AG04450 (cell line): ENCODE results near the gene NAIF1. TPM values are rescaled to one million over a fixed set of nuclear protein-coding genes. Genes with fewer than 3 reads are reported as not detected.

ENCODE experiments used
- CTCF ChIA-PET: fragments of 300-600, 350-600 bp; formaldehyde crosslinking; extraction: SDS; loops from one replicate; lab custom pipeline; 2022; ENCODE audit warnings: antibody characterized with exemption, inconsistent platforms; lab: Charles Lee
- POLR2A ChIA-PET: fragments of 350-600 bp; formaldehyde crosslinking; extraction: SDS; loops from one replicate; lab custom pipeline; 2021; ENCODE audit warnings: antibody characterized with exemption, inconsistent platforms; lab: Yijun Ruan, JAX
- DNase-seq: peaks from one replicate; pipeline ENCODE4 v3.0.0-alpha.2; 2011; ENCODE audit warnings: low read depth, low spot score
- H3K27ac ChIP-seq: one replicate; pipeline ENCODE4 v1.5.1; 2012; ENCODE audit warnings: low read depth, low read length, control low read depth
- H3K27me3 ChIP-seq: one replicate; pipeline ENCODE4 v1.6.0; 2012; ENCODE audit warnings: low read length; ENCODE audit not compliant: control insufficient read depth, insufficient read depth
- H3K4me3 ChIP-seq: 2 replicates; pipeline ENCODE4 v1.5.1; 2011; ENCODE audit warnings: mild to moderate bottlenecking, low read depth, low read length, control low read depth
- H3K9me3 ChIP-seq: 2 replicates; pipeline ENCODE4 v1.5.1; 2012; ENCODE audit warnings: low read length; ENCODE audit not compliant: control insufficient read depth, insufficient read depth
- CTCF ChIP-seq: IDR thresholded peaks from 2 replicates; pipeline ENCODE4 v1.5.1; 2011; ENCODE audit warnings: low read depth, low read length, control low read depth, inconsistent platforms
- polyA plus RNA-seq: library from polyadenylated mRNA; depleted of rRNA; stranded (reverse); fragments of >200 nt; gene quantifications from 2 replicates; pipeline ENCODE4 v1.2.3, GENCODE V29; 2011

NAIF1 gene
- polyA plus RNA-seq, 1 experiment, result 7.5 TPM

- Histone ChIP-seq H3K9me3 (peaks cover 2% of the 10 kb centered on the region; the same call in 1 of the 2 replicates), H3K27ac (no peak overlapping the region), H3K27me3 (no peaks in the 10 kb centered on the region), H3K4me3 (no peak overlapping the region)
- TF ChIP-seq CTCF, result no peak
- DNase-seq, result no peak
- POLR2A ChIA-PET, result no interaction called here
- CTCF ChIA-PET, result no interaction called here
Measured at GRCh38 chr9:128061275-128061960, 5.7 kb downstream of the NAIF1 start.

- POLR2A ChIA-PET, result interaction anchor here (0.6 to 1.0 kb wide), 3 partner anchors 11 to 94 kb away, joined by 3 to 7 read pairs (median 3); no protein-coding TSS in a partner anchor
Measured at GRCh38 chr9:128059365-128059983, 7.6 kb downstream of the NAIF1 start.

GRCh38 chr9:128057724-128058409 is 9.3 kb downstream of the NAIF1 start:
- Histone ChIP-seq H3K9me3 (no peaks in the 10 kb centered on the region), H3K27me3 (no peaks in the 10 kb centered on the region), H3K27ac (no peak overlapping the region), H3K4me3 (no peak overlapping the region)
- ChIA-PET CTCF (interaction anchor here (1.0 to 2.1 kb wide), 3 partner anchors 10 to 115 kb away, joined by 3 to 10 read pairs (median 3); partner anchors contain the start of gene NAIF1), POLR2A (no interaction called here)
- DNase-seq, result no peak
- no peak for TF ChIP-seq CTCF

More at GRCh38 chr9:128059365-128059983, 7.6 kb downstream of the NAIF1 start:
- H3K4me3 ChIP-seq, result no peak overlapping the region
- H3K9me3 ChIP-seq, result no peaks in the 10 kb centered on the region; the same call in 1 of the 2 replicates
- DNase-seq, result no peak
- no peak overlapping the region for H3K27ac ChIP-seq
- H3K27me3 ChIP-seq, result no peaks in the 10 kb centered on the region
- CTCF ChIA-PET, result no interaction called here
- TF ChIP-seq CTCF, result no peak

GRCh38 chr9:128056887-128057723 is 10.0 kb downstream of the NAIF1 start:
- Histone ChIP-seq H3K27me3 (no peaks in the 10 kb centered on the region), H3K4me3 (no peak overlapping the region), H3K27ac (no peak overlapping the region), H3K9me3 (no peaks in the 10 kb centered on the region)
- no peak for TF ChIP-seq CTCF
- ChIA-PET POLR2A (interaction anchor here (0.6 kb wide), 1 partner anchor 26 kb away, joined by 4 read pairs; no protein-coding TSS in a partner anchor), CTCF (interaction anchor here (1.0 to 2.1 kb wide), 3 partner anchors 10 to 114 kb away, joined by 3 to 10 read pairs (median 3); partner anchors contain the start of gene NAIF1)
- no peak for DNase-seq
